ENCODE measurements around the gene CEACAM1.

The CEACAM1 gene

DNA sequence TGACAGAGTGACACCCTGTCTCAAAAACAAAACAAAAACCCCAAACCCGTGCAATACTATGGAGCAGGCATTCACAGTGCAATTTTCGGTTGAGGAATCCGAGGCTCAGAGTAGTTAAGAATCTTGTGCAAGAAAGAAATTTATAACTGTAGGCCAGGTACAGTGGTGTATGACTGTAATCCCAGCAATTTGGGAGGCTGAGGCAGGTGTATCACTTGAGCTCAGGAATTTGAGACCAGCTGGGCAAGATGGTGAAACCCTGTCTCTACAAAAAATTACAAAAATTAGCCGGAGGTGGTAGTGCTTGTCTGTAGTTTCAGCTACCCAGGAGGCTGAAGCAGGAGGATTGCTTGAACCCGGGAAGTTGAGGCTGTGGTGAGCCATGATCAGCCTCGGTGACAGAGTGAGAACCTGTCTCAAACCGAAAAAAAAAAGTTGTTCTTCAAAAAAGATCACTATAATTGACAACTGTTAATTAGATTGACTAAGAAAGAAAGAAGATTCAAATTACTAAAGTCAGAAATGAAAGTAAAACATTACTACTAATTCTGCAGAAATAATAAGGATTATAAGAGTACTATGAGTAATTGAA lies 12.9 kb downstream of the CEACAM1 start:
- no peak overlapping the region for H3K4me2 ChIP-seq (ENCODE audit: low read depth, low read length, poor library complexity, severe bottlenecking)
- H3K27me3 ChIP-seq (ENCODE audit: insufficient read depth, low read length, poor library complexity, severe bottlenecking): no peaks in the 10 kb centered on the region
- no peaks in the 10 kb centered on the region for H3K4me1 ChIP-seq (ENCODE audit: insufficient read depth, low read length, poor library complexity, severe bottlenecking)
- H3F3A ChIP-seq (ENCODE audit: low read depth): no peaks in the 10 kb centered on the region
- no peaks in the 10 kb centered on the region for H3K9me2 ChIP-seq (replicated peaks; ENCODE audit: low read depth, low read length)
- H2AFZ ChIP-seq (ENCODE audit: low read length): no peak overlapping the region
- H3K4me3 ChIP-seq (ENCODE audit: low read length, poor library complexity, severe bottlenecking): no peak overlapping the region
- no peaks in the 10 kb centered on the region for H4K20me1 ChIP-seq (ENCODE audit: insufficient read depth, low read length, poor library complexity, severe bottlenecking)
- H3K36me3 ChIP-seq (ENCODE audit: insufficient read depth, low read length): no peaks in the 10 kb centered on the region
- no peaks in the 10 kb centered on the region for H3K79me2 ChIP-seq (ENCODE audit: insufficient read depth, low read length)
- H3K9ac ChIP-seq (ENCODE audit: low read depth, low read length, poor library complexity, severe bottlenecking): no peak overlapping the region
- no peak for TF ChIP-seq EZH2phosphoT487 (IDR thresholded peaks at IDR 0.05; ENCODE audit: borderline replicate concordance)
- TF ChIP-seq, protein P1, sequence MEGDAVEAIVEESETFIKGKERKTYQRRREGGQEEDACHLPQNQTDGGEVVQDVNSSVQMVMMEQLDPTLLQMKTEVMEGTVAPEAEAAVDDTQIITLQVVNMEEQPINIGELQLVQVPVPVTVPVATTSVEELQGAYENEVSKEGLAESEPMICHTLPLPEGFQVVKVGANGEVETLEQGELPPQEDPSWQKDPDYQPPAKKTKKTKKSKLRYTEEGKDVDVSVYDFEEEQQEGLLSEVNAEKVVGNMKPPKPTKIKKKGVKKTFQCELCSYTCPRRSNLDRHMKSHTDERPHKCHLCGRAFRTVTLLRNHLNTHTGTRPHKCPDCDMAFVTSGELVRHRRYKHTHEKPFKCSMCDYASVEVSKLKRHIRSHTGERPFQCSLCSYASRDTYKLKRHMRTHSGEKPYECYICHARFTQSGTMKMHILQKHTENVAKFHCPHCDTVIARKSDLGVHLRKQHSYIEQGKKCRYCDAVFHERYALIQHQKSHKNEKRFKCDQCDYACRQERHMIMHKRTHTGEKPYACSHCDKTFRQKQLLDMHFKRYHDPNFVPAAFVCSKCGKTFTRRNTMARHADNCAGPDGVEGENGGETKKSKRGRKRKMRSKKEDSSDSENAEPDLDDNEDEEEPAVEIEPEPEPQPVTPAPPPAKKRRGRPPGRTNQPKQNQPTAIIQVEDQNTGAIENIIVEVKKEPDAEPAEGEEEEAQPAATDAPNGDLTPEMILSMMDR (conservative IDR thresholded peaks at IDR 0.05; ENCODE audit: low read length): no peak
- no peaks in the 10 kb centered on the region for H3K9me3 ChIP-seq (ENCODE audit: insufficient read depth, low read depth, low read length)

DNA sequence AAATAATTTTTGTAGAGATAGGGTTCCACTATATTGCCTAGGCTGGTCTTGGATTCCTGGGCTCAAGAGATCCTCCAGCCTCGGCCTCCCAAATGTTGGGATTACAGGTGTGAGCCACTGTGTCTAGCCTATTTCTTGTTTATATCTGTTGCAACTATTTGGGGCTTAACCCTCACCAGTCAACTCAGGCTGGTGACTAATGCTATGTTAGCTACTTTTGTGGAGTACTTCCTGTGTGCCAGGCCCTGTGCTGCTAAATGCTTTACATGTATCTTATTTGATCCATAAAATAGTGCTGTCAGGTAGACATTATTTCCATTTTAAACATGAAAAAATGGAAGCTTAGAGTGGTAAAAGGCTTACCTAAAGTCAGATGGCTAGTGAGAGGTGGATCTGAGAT lies 13.8 kb downstream of the CEACAM1 start:
- Histone ChIP-seq H3K4me2 (ENCODE audit: low read depth, low read length, poor library complexity, severe bottlenecking) (no peak overlapping the region), H3F3A (ENCODE audit: low read depth) (no peaks in the 10 kb centered on the region), H3K9me2 (replicated peaks; ENCODE audit: low read depth, low read length) (no peaks in the 10 kb centered on the region), H3K4me1 (ENCODE audit: insufficient read depth, low read length, poor library complexity, severe bottlenecking) (no peaks in the 10 kb centered on the region), H3K36me3 (ENCODE audit: insufficient read depth, low read length) (no peaks in the 10 kb centered on the region), H3K4me3 (ENCODE audit: low read length, poor library complexity, severe bottlenecking) (no peak overlapping the region), H4K20me1 (ENCODE audit: insufficient read depth, low read length, poor library complexity, severe bottlenecking) (no peaks in the 10 kb centered on the region), H2AFZ (ENCODE audit: low read length) (no peak overlapping the region), H3K9me3 (ENCODE audit: insufficient read depth, low read depth, low read length) (no peaks in the 10 kb centered on the region), H3K27me3 (ENCODE audit: insufficient read depth, low read length, poor library complexity, severe bottlenecking) (no peaks in the 10 kb centered on the region), H3K9ac (ENCODE audit: low read depth, low read length, poor library complexity, severe bottlenecking) (no peak overlapping the region), H3K79me2 (ENCODE audit: insufficient read depth, low read length) (no peaks in the 10 kb centered on the region)
- TF ChIP-seq, protein P1 (conservative IDR thresholded peaks at IDR 0.05; ENCODE audit: low read length): no peak
- no peak for TF ChIP-seq EZH2phosphoT487 (IDR thresholded peaks at IDR 0.05; ENCODE audit: borderline replicate concordance)

DNA sequence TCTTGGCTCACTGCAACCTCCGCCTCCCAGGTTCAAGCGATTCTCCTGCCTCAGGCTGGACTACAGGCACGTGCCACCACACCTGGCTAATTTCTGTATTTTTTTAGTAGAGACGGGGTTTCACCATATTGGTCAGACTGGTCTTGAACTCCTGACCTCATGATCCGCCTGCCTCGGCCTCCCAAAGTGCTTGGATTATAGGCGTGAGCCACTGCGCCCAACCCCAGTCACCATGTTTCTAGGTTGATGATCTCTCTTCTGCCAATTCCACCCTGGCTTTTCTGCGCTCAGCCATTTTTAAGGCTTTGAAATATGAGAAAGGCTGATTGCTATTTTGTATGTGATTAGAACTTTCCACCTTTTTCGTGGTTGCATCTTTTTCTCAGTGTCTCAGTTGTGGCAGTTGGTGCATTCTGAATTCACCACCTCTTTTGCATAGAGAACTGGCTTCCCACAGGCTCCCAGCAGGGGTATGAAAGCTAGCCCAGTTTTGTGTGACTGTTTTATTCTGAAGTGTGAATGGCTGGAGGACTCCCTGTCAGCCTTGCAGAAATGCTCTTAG lies 15.5 kb downstream of the CEACAM1 start:
- no peaks in the 10 kb centered on the region for H3K79me2 ChIP-seq (ENCODE audit: insufficient read depth, low read length)

More for the DNA sequence above, 15.5 kb downstream of the CEACAM1 start:
- Histone ChIP-seq H3K9me2 (replicated peaks; ENCODE audit: low read depth, low read length) (no peaks in the 10 kb centered on the region), H3K9me3 (ENCODE audit: insufficient read depth, low read depth, low read length) (no peaks in the 10 kb centered on the region), H3K4me2 (ENCODE audit: low read depth, low read length, poor library complexity, severe bottlenecking) (no peak overlapping the region), H3K9ac (ENCODE audit: low read depth, low read length, poor library complexity, severe bottlenecking) (no peak overlapping the region), H2AFZ (ENCODE audit: low read length) (no peak overlapping the region), H3K36me3 (ENCODE audit: insufficient read depth, low read length) (no peaks in the 10 kb centered on the region), H3K4me1 (ENCODE audit: insufficient read depth, low read length, poor library complexity, severe bottlenecking) (no peaks in the 10 kb centered on the region), H3F3A (ENCODE audit: low read depth) (no peaks in the 10 kb centered on the region), H3K4me3 (ENCODE audit: low read length, poor library complexity, severe bottlenecking) (no peak overlapping the region), H3K27me3 (ENCODE audit: insufficient read depth, low read length, poor library complexity, severe bottlenecking) (no peaks in the 10 kb centered on the region), H4K20me1 (ENCODE audit: insufficient read depth, low read length, poor library complexity, severe bottlenecking) (no peaks in the 10 kb centered on the region)
- TF ChIP-seq EZH2phosphoT487 (IDR thresholded peaks at IDR 0.05; ENCODE audit: borderline replicate concordance): no peak
